GM21717 (cell line): ENCODE data around the gene CNOT3.
"Not testable (repeated sequence)": the region's sequence is repeated elsewhere in the genome, so short reads cannot be mapped to it uniquely, and the experiment has no call there.

ENCODE experiments used
- ATAC-seq: cut with Tn5 transposase; IDR thresholded peaks from one replicate; pipeline ENCODE4 v1.9.1; 2021; ENCODE audit warnings: mild to moderate bottlenecking, moderate library complexity; ENCODE audit not compliant: unreplicated experiment

Gene CNOT3

DNA sequence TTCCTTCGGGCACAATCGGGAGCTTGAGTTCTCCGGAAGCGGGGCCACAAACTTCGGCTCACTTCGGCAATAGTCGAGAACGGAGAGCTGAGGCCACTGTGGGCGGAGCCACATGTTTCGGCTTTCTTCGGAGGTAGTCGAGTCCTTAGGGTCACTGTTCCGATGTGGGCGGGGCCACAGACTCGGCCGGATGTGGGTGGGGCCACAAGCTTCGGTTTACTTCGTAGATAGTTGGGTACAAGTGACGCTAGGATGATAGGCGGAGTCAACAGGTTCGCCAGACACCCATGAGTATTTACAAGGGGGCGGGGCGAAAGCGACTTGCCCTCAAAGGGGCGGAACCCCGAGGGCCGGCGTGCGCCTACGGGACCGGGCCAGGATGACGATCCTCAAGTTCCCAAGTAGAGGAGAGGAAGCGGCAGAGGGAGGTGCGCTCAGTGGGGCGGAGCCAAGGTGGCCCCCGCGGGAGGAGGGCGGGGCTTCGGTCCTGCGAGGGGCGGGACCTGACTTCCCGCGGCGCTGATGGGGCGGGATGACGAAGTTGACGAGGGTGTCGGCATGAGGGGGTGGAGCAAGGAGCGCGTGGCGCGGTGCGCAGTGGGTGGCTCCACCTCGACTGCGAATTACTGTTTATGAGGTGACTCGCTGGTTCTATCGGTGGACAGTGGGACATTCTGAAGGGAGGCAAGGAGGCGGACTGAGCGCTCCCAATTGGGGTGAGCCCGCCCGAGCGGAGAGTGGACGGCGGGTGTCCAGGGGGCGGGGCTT lies 52.4 kb downstream of the CNOT3 start:
- ATAC-seq = peak; percentile 45

DNA sequence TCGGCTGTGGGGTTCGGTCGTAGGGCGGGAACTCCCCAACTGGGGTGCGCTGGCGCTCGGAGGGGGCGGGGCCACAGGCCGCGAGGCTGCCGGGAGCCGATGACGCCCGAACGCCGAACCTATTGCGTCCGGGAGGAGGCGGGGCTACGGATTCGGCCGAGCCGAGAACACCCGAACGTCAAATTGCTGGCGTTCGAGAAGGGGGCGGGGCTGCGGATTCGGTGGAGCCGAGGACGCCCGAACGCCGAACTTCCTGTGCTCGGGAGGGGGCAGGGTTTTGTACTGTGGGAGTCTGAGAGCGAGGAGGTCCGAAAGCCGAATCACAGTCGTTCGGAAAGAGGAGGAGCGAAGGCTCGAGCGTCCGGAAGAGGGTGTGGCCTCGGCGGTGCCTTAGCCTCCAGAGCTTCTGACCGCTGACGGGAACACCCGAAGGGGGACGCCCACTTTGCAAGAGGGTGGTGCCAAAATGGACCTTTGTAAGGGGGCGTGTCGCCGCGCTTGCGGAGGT lies 53.0 kb downstream of the CNOT3 start:
- ATAC-seq = peak; percentile 48

DNA sequence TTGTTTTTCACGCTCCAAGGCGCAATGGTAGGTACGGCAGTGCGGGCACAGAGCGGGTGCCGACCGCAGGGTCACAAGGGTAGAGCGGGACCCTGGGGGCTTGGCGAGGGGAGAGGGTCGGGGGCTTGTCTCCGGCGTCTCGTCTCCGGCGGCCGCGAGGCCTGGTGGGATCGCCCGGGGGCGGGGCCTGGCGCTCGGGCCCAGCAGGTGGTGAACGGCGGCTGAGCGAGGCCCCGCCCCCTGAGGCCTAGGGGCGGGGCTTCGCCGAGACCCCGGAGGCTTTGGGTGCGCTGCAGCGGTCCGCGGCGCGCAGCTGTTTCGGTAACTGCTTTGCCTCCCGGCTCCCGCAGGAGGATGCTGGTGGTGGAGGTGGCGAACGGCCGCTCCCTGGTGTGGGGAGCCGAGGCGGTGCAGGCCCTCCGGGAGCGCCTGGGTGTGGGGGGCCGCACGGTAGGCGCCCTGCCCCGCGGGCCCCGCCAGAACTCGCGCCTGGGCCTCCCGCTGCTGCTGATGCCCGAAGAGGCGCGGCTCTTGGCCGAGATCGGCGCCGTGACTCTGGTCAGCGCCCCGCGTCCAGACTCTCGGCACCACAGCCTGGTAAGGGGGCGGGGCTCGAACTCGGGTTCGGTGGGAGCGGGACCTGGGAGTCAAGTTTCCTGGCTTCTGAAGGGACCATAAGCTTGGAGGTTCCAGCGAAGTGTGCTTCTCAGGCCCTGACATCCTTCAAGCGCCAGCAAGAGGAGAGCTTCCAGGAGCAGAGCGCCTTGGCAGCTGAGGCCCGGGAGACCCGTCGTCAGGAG lies 53.6 kb downstream of the CNOT3 start, which contains the start of gene TSEN34:
Gene TSEN34, plus strand, starts transcription at position 298 of the 800 bp plus-strand sequence. Its CDS starts 57 bp downstream, at position 355.
- ATAC-seq = peak; percentile 25

- ATAC-seq = no peak
These were observed 54.4 kb downstream of the CNOT3 start for GRCh38 chr19:54191811-54192453.

DNA sequence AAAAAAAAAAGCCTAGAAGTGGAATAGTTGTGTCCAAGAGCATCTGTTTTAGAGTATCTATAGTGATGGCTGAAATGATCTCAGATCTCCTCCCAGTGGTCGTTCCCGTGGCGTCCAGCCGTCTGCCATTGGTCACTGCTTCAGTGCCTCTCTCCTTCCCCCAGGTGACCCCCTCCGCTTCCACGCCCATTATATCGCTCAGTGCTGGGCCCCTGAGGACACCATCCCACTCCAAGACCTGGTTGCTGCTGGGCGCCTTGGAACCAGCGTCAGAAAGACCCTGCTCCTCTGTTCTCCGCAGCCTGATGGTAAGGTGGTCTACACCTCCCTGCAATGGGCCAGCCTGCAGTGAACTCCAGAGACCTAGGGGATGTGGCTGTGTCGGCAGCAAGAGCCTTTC lies 55.4 kb downstream of the CNOT3 start:
- ATAC-seq = no peak

DNA sequence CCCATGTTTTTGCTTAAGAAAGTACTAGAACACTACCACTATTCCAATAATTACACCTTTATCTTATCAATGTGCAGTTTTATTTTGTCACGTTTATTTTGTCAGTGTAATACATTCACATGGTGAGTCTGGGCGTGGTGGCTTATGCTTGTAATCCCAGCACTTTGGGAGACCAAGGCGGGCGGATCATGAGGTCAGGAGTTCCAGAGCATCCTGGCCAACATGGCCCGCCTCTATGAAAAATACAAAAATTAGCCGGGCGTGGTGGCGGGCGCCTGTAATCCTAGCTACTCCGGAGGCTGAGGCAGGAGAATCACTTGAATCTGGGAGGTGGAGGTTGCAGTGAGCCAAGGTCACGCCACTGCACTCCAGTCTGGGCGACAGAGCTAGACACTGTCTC lies 56.9 kb downstream of the CNOT3 start:
- ATAC-seq = not testable (repeated sequence)

DNA sequence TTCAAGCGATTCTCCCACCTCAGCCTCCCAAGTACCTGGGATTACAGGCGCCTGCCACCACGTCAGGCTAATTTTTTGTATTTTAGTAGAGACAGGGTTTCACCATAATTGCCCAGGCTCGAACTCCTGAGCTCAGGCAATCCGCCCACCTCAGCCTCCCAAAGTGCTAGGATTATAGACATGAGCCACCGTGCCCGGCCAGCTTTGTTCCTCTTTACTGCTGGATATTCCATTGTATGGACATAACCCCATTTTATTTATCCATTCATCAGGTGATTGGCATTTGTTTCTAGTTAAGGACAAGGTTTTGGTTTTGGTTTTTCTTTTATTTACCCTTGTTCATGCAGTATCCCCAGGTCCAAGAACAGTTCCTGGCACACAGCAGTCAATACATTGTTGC lies 59.0 kb downstream of the CNOT3 start:
- ATAC-seq = no peak

- ATAC-seq = no peak
These were observed 59.6 kb downstream of the CNOT3 start for GRCh38 chr19:54197121-54197520.

DNA sequence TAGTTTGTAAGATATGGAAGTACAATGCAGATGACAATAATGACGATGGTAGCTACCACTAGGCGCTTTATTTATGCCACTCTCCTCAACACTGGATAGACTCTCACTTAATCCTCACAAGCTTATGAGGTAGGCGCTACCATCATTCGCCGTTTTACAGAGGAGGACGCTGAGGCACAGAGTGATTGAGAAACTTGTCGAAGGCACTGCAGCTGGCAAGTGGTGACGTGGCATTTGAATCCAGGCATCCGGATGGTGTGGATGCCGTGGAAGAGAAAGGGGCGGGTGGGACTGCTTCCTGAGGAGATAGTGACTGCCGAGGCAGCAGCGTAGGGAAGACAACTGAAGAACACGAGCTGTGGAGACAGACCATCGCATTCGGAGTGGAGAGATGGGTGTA lies 61.8 kb downstream of the CNOT3 start:
- ATAC-seq = no peak

DNA sequence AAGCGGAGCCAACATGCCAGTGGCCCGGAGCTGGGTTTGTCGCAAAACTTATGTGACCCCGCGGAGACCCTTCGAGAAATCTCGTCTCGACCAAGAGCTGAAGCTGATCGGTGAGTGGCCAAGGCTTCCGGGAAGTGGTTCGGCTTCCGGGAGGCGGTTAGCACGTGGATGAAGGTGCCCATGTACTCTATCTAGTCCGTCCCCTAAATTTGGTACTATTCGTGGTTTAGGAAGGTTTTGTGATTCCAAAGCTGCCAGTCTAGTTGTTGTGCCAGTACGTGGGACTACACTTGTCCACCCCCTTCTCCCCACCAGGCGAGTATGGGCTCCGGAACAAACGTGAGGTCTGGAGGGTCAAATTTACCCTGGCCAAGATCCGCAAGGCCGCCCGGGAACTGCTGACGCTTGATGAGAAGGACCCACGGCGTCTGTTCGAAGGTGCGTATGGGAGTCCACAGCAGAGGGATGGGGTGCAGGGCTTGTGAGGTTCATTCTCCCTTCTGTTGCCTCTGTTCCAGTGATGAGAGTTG lies 63.7 kb downstream of the CNOT3 start:
- ATAC-seq = no peak

DNA sequence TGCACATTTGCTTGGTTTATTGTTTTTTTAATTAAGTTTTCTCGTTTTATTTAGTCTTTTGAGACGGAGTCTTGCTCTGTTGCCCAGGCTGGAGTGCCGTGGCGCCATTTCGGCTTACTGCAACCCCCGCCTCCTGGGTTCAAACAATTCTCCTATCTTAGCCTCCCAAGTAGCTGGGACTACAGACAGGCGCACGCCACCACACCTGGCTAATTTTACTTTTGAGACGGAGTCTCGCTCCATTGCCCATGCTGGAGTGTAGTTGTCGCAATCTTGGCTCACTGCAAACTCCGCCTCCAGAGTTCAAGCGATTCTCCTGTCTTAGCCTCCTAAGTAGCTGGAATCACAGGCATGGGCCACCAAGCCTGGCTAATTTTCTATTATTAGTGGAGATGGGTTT lies 64.4 kb downstream of the CNOT3 start:
- ATAC-seq = no peak

DNA sequence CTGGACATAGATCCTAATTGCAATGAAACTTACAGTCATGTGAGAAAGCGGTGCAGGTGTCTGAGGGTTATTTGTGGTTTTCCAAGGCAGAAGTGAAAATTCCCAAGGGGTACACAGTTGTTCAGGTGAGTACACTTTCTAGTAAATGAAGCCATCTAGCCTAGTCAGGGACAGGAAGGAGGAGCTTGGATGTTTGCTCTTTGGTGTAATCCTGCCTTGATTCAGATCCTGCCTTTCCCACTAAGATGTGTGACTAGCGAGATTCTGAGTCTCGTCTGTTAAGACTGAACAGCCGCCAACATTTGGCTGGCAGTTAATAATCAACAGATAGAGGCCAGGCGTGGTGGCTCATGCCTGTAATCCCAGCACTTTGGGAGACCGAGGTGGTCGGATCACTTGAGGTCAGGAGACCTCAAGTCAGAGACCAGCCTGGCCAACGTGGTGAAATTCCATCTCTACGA lies 65.6 kb downstream of the CNOT3 start:
- no peak for ATAC-seq

- ATAC-seq = no peak
These were observed 67.4 kb downstream of the CNOT3 start for GRCh38 chr19:54204767-54205468.
